DND-41 (cell line): ENCODE data around the gene PJA1.

Experiments used
- ATAC-seq: fragments of 200-7000 bp; cut with Tn5 transposase; 3 replicates; pipeline ENCODE4 v1.9.1; 2021; ENCODE audit warnings: low read depth; ENCODE audit not compliant: insufficient read depth
- DNase-seq: peaks from one replicate; pipeline ENCODE4 v3.0.0-alpha.2; 2020
- H2AFZ ChIP-seq: 2 replicates; pipeline ENCODE4 v1.6.0; 2012; ENCODE audit warnings: low read depth, low read length
- H3K27ac ChIP-seq: 2 replicates; pipeline ENCODE4 v1.5.1; 2012; ENCODE audit warnings: low read length, inconsistent platforms
- H3K27me3 ChIP-seq: fragments of 200-600 bp; sonication (generic); 2 replicates; pipeline ENCODE4 v1.6.0; 2012; ENCODE audit warnings: low read length, mild to moderate bottlenecking, inconsistent platforms; ENCODE audit not compliant: insufficient read depth, poor library complexity
- H3K36me3 ChIP-seq: 2 replicates; pipeline ENCODE4 v1.5.1; 2012; ENCODE audit warnings: low read length, inconsistent platforms; ENCODE audit not compliant: insufficient read depth
- H3K4me1 ChIP-seq: 2 replicates; pipeline ENCODE4 v1.5.1; 2012; ENCODE audit warnings: mild to moderate bottlenecking, low read length; ENCODE audit not compliant: insufficient read depth
- H3K4me2 ChIP-seq: 2 replicates; pipeline ENCODE4 v1.6.0; 2012; ENCODE audit warnings: mild to moderate bottlenecking, moderate library complexity, low read length, inconsistent platforms; ENCODE audit not compliant: insufficient read depth
- H3K4me3 ChIP-seq, 2 experiments: fragments of 200-600 bp in 1 of 2; shearing (Covaris generic) in 1 of 2; 2 replicates each; pipeline ENCODE4 v1.5.1; 2012 to 2016; ENCODE audit warnings: inconsistent platforms in 2 of 2, low read length in 2 of 2, mild to moderate bottlenecking in 2 of 2, low read depth in 1 of 2, moderate library complexity in 1 of 2
- H3K79me2 ChIP-seq: 2 replicates; pipeline ENCODE4 v1.6.0; 2012; ENCODE audit warnings: low read length, inconsistent platforms; ENCODE audit not compliant: insufficient read depth
- H3K9ac ChIP-seq: 2 replicates; pipeline ENCODE4 v1.6.0; 2012; ENCODE audit warnings: low read depth, mild to moderate bottlenecking, inconsistent platforms, low read length, moderate library complexity
- H3K9me3 ChIP-seq: 2 replicates; pipeline ENCODE4 v1.5.1; 2012; ENCODE audit warnings: low read length, moderate library complexity, mild to moderate bottlenecking, inconsistent platforms; ENCODE audit not compliant: insufficient read depth, severe bottlenecking
- H4K20me1 ChIP-seq: 2 replicates; pipeline ENCODE4 v1.6.0; 2012; ENCODE audit warnings: low read length; ENCODE audit not compliant: insufficient read depth
- CTCF ChIP-seq: IDR thresholded peaks from 2 replicates; pipeline ENCODE4 v1.5.1; 2012; ENCODE audit warnings: borderline replicate concordance, low read length, moderate library complexity, mild to moderate bottlenecking; ENCODE audit not compliant: poor library complexity, severe bottlenecking; ENCODE audit errors: extremely low read depth
- EZH2 ChIP-seq: IDR thresholded peaks from 3 replicates; pipeline ENCODE4 v1.6.1; 2012; ENCODE audit warnings: borderline replicate concordance, low read depth, mild to moderate bottlenecking, moderate library complexity, low read length, inconsistent platforms; ENCODE audit not compliant: severe bottlenecking

The PJA1 gene

GRCh38 chrX:69196666-69197065 lies 31.4 kb upstream of the PJA1 start:
- Histone ChIP-seq H3K4me2 (no peak overlapping the region), H3K27me3 (no peaks in the 10 kb centered on the region), H3K27ac (no peak overlapping the region), H3K4me3 (no peak overlapping the region), H3K9ac (no peak overlapping the region), H3K36me3 (no peaks in the 10 kb centered on the region), H2AFZ (no peak overlapping the region), H3K9me3 (no peaks in the 10 kb centered on the region), H4K20me1 (no peaks in the 10 kb centered on the region), H3K79me2 (no peaks in the 10 kb centered on the region), H3K4me1 (no peaks in the 10 kb centered on the region)
- TF ChIP-seq EZH2 (no peak), CTCF (no peak)
- no peak for DNase-seq
- no peak for ATAC-seq

GRCh38 chrX:69195810-69196209 lies 30.6 kb upstream of the PJA1 start:
- H3K79me2 ChIP-seq, result no peaks in the 10 kb centered on the region
- H3K4me3 ChIP-seq, result no peak overlapping the region
- no peak for DNase-seq
- H3K9me3 ChIP-seq, result no peaks in the 10 kb centered on the region
- H3K4me2 ChIP-seq, result no peak overlapping the region
- no peak overlapping the region for H2AFZ ChIP-seq
- no peak for TF ChIP-seq EZH2
- no peak for TF ChIP-seq CTCF
- H3K4me1 ChIP-seq, result no peaks in the 10 kb centered on the region
- no peaks in the 10 kb centered on the region for H3K36me3 ChIP-seq
- H4K20me1 ChIP-seq, result no peaks in the 10 kb centered on the region
- no peaks in the 10 kb centered on the region for H3K27me3 ChIP-seq
- ATAC-seq, result no peak
- no peak overlapping the region for H3K27ac ChIP-seq
- no peak overlapping the region for H3K9ac ChIP-seq

- Histone ChIP-seq H4K20me1 (no peaks in the 10 kb centered on the region), H3K4me3 (no peak overlapping the region), H3K9me3 (no peaks in the 10 kb centered on the region), H3K4me1 (no peaks in the 10 kb centered on the region), H3K4me2 (no peak overlapping the region), H2AFZ (no peak overlapping the region), H3K27me3 (no peaks in the 10 kb centered on the region), H3K9ac (no peak overlapping the region), H3K36me3 (no peaks in the 10 kb centered on the region), H3K79me2 (no peaks in the 10 kb centered on the region), H3K27ac (no peak overlapping the region)
- no peak for DNase-seq
- TF ChIP-seq EZH2, result no peak
- TF ChIP-seq CTCF, result no peak
- no peak for ATAC-seq
Measured at GRCh38 chrX:69195192-69195591, 29.9 kb upstream of the PJA1 start.

- no peaks in the 10 kb centered on the region for H3K9me3 ChIP-seq
- H4K20me1 ChIP-seq, result no peaks in the 10 kb centered on the region
- no peaks in the 10 kb centered on the region for H3K79me2 ChIP-seq
- no peak overlapping the region for H3K4me2 ChIP-seq
- no peak overlapping the region for H3K9ac ChIP-seq
- H3K36me3 ChIP-seq, result no peaks in the 10 kb centered on the region
- H2AFZ ChIP-seq, result no peak overlapping the region
- no peak for TF ChIP-seq EZH2
- H3K27me3 ChIP-seq, result no peaks in the 10 kb centered on the region
- no peaks in the 10 kb centered on the region for H3K4me1 ChIP-seq
- H3K27ac ChIP-seq, result no peak overlapping the region
- H3K4me3 ChIP-seq, result no peak overlapping the region
- DNase-seq (no peak), ATAC-seq (no peak)
Measured at GRCh38 chrX:69192603-69193002, 27.4 kb upstream of the PJA1 start.
